GM23248 (cell line): ENCODE measurements around the gene ACTL6B. TPM values are rescaled to one million over a fixed set of nuclear protein-coding genes. Genes with fewer than 3 reads are reported as not detected.

ENCODE experiments used
- DNase-seq: peaks from one replicate; pipeline ENCODE4 v3.0.0-alpha.2; 2015
- H2AFZ ChIP-seq: fragments of 200-600 bp; sonication (generic); 2 replicates; pipeline ENCODE4 v1.6.1; 2016; ENCODE audit warnings: antibody characterized with exemption
- H3F3A ChIP-seq: fragments of 200-600 bp; sonication (generic); 2 replicates; pipeline ENCODE4 v1.6.1; 2016; ENCODE audit warnings: mild to moderate bottlenecking, antibody characterized with exemption, mixed run types; ENCODE audit not compliant: insufficient read depth
- H3K27ac ChIP-seq: fragments of 200-600 bp; sonication (generic); 2 replicates; pipeline ENCODE4 v1.5.1; 2016; ENCODE audit warnings: mild to moderate bottlenecking
- H3K27me3 ChIP-seq: fragments of 200-600 bp; sonication (generic); replicated peaks from 2 replicates; pipeline ENCODE4 v1.6.1; 2016; ENCODE audit warnings: mild to moderate bottlenecking; ENCODE audit not compliant: insufficient read depth
- H3K36me3 ChIP-seq: fragments of 200-600 bp; sonication (generic); 2 replicates; pipeline ENCODE4 v1.6.1; 2016; ENCODE audit warnings: low read depth, mild to moderate bottlenecking
- H3K4me1 ChIP-seq: fragments of 200-600 bp; sonication (generic); 2 replicates; pipeline ENCODE4 v1.6.1; 2016; ENCODE audit warnings: mild to moderate bottlenecking; ENCODE audit not compliant: insufficient read depth
- H3K4me2 ChIP-seq: fragments of 200-600 bp; sonication (generic); one replicate; pipeline ENCODE4 v1.6.1; 2016; ENCODE audit warnings: mild to moderate bottlenecking; ENCODE audit not compliant: unreplicated experiment
- H3K4me3 ChIP-seq: fragments of 200-600 bp; sonication (generic); 2 replicates; pipeline ENCODE4 v1.5.1; 2016; ENCODE audit warnings: mild to moderate bottlenecking
- H3K79me2 ChIP-seq: fragments of 200-600 bp; sonication (generic); 2 replicates; pipeline ENCODE4 v1.6.1; 2016; ENCODE audit warnings: mild to moderate bottlenecking; ENCODE audit not compliant: insufficient read depth
- H3K9ac ChIP-seq: fragments of 200-600 bp; sonication (generic); 2 replicates; pipeline ENCODE4 v1.6.1; 2016; ENCODE audit warnings: mild to moderate bottlenecking
- H3K9me2 ChIP-seq: fragments of 200-600 bp; sonication (generic); 2 replicates; pipeline ENCODE4 v1.6.1; 2016; ENCODE audit warnings: mixed run types, mild to moderate bottlenecking, moderate library complexity; ENCODE audit not compliant: insufficient read depth
- H3K9me3 ChIP-seq: fragments of 200-600 bp; sonication (generic); one replicate; pipeline ENCODE4 v1.6.1; 2017; ENCODE audit warnings: low read depth
- H4K20me1 ChIP-seq: fragments of 200-600 bp; sonication (generic); 2 replicates; pipeline ENCODE4 v1.6.0; 2016; ENCODE audit not compliant: insufficient read depth
- EZH2 ChIP-seq: fragments of 200-600 bp; sonication (generic); IDR thresholded peaks from 2 replicates; pipeline ENCODE4 v1.6.1; 2018; ENCODE audit warnings: antibody characterized with exemption, mild to moderate bottlenecking; ENCODE audit not compliant: insufficient read depth, poor library complexity, severe bottlenecking
- EZH2phosphoT487 ChIP-seq: fragments of 200-600 bp; sonication (generic); IDR thresholded peaks from 2 replicates; pipeline ENCODE4 v1.6.1; 2018; ENCODE audit warnings: antibody characterized with exemption, moderate library complexity, mild to moderate bottlenecking, low read depth; ENCODE audit not compliant: insufficient read depth
- WGBS, 2 experiments: methylation state at CpG; one replicate each; pipeline ENCODE4 v1.1.6; 2015 to 2017; ENCODE audit warnings: low lambda C conversion rate in 2 of 2, low coverage in 1 of 2; ENCODE audit errors: missing lambda C conversion rate in 2 of 2; 5-methylcytosine and 5-hydroxymethylcytosine counted together
- in situ Hi-C: fragments of 300-500 bp; cut with MboI; formaldehyde crosslinking; loops from 2 replicates; pipeline ENCODE4 v1.15.0; 2020
- polyA plus RNA-seq: library from polyadenylated mRNA; unstranded; fragments of >200 nt; fragmentation: Nextera tagmentation; extraction: Ambion mirVana; gene quantifications from 2 replicates; pipeline ENCODE4 v1.2.1, GENCODE V29; 2016
- total RNA-seq: library from RNA; depleted of rRNA; stranded (reverse); fragments of >200 nt; shearing (Covaris generic); gene quantifications from 2 replicates; pipeline ENCODE4 v1.2.3, GENCODE V29; 2014

Gene ACTL6B
- total and polyA plus RNA-seq, 2 experiments from 2014 or later = not detected

- H2AFZ ChIP-seq = peak overlapping the region; percentile 56; the same call in 1 of the 2 replicates
- 0 out of 2 replicates have a peak, but pooled peaks cover 6% of the 10 kb centered on the region for H3K79me2 ChIP-seq
- no peaks in the 10 kb centered on the region for H4K20me1 ChIP-seq
- no peaks in the 10 kb centered on the region for H3K4me1 ChIP-seq
- no peak for TF ChIP-seq EZH2phosphoT487
- TF ChIP-seq EZH2 = no peak
- peak overlapping the region; percentile 79 for H3K4me2 ChIP-seq
- peak overlapping the region; percentile 86 for H3K4me3 ChIP-seq
- WGBS, 2 experiments = 64 to 77% methylated on average over 27 to 66 of the region's 68 CpGs
- DNase-seq = no peak
- peak overlapping the region; percentile 45 for H3K9ac ChIP-seq
- peaks cover 3% of the 10 kb centered on the region; the same call in 1 of the 2 replicates for H3K36me3 ChIP-seq
- H3K9me2 ChIP-seq = no peaks in the 10 kb centered on the region
- no peak overlapping the region for H3K27ac ChIP-seq
- no peaks in the 10 kb centered on the region for H3K27me3 ChIP-seq
- H3F3A ChIP-seq = peaks cover 23% of the 10 kb centered on the region; the same call in 1 of the 2 replicates
- no peaks in the 10 kb centered on the region for H3K9me3 ChIP-seq
- in situ Hi-C loops = no loop called here
These were observed 51.0 kb downstream of the ACTL6B start for GRCh38 chr7:100604976-100605911.

DNA sequence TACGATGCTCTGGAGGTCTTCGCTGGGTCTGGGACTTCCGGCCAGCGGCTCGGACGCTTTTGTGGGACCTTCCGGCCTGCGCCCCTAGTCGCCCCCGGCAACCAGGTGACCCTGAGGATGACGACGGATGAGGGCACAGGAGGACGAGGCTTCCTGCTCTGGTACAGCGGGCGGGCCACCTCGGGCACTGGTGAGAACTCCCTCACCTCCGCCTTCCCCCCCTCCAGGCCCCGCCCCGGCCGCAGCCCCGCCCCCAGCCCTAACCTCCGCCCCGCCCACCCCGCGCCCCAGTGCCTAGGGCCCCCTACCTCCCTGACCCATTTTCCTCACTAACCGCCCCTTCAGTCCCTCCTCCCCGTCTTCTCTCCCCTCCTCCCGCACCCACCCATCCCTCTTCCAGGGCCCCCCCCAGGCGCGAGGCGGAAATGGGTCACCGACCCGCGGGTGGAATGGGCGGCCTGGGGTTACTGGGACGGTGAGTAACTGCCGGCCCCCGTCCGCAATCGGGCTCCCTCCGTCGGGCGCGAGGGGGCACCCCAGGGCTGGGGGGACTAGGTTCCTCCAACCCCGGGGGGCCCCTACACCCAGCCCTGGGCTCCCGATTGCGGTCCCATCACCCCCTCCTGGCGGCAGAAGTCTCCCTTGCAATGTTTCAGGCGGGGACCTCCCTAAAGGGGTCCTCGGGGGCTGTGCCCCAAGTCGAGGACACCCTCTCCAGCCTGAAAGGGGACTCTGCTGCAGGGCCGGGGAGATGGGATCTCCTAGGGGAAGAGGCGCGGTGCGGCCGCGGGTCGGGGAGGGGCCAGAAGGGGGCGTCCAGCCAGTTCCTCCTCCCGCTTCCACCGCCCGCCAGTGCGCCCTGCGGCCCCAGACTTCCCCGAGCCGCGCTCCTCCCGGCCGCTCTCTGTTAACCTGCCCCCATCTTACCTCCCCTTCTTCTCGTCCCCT, 51.9 kb downstream of the ACTL6B start:
- DNase-seq = peak; percentile 76
- 1 to 3% methylated on average over 19 to 67 of the region's 70 CpGs for WGBS, 2 experiments
- in situ Hi-C loops = no loop called here

GRCh38 chr7:100603726-100604027, 52.6 kb downstream of the ACTL6B start:
- Histone ChIP-seq H3K27me3 (no peaks in the 10 kb centered on the region), H2AFZ (peak overlapping the region; percentile 49), H3K9me3 (no peaks in the 10 kb centered on the region), H3F3A (peaks cover 23% of the 10 kb centered on the region; the same call in 1 of the 2 replicates), H3K27ac (peak overlapping the region; percentile 66), H3K9me2 (no peaks in the 10 kb centered on the region), H3K4me2 (peak overlapping the region; percentile 96), H3K36me3 (peaks cover 3% of the 10 kb centered on the region; the same call in 1 of the 2 replicates), H4K20me1 (no peaks in the 10 kb centered on the region), H3K79me2 (0 out of 2 replicates have a peak, but pooled peaks cover 6% of the 10 kb centered on the region), H3K9ac (peak overlapping the region; percentile 79), H3K4me3 (peak overlapping the region; percentile 86), H3K4me1 (no peaks in the 10 kb centered on the region)
- 0 to 2% methylated on average over 9 to 10 of the region's 10 CpGs for WGBS, 2 experiments
- DNase-seq = peak; percentile 59
- in situ Hi-C loops = no loop called here
- TF ChIP-seq EZH2 = no peak
- TF ChIP-seq EZH2phosphoT487 = no peak

More for the DNA sequence above, 51.9 kb downstream of the ACTL6B start:
- H3K4me2 ChIP-seq = peak overlapping the region; percentile 96
- peak overlapping the region; percentile 56 for H2AFZ ChIP-seq
- H3K27me3 ChIP-seq = no peaks in the 10 kb centered on the region
- no peaks in the 10 kb centered on the region for H4K20me1 ChIP-seq
- H3K9me3 ChIP-seq = no peaks in the 10 kb centered on the region
- H3F3A ChIP-seq = peaks cover 23% of the 10 kb centered on the region; the same call in 1 of the 2 replicates
- peaks cover 3% of the 10 kb centered on the region; the same call in 1 of the 2 replicates for H3K36me3 ChIP-seq
- H3K79me2 ChIP-seq = 0 out of 2 replicates have a peak, but pooled peaks cover 6% of the 10 kb centered on the region
- no peaks in the 10 kb centered on the region for H3K9me2 ChIP-seq
- H3K4me3 ChIP-seq = peak overlapping the region; percentile 86
- TF ChIP-seq EZH2phosphoT487 = no peak
- TF ChIP-seq EZH2 = no peak
- peak overlapping the region; percentile 79 for H3K9ac ChIP-seq
- no peaks in the 10 kb centered on the region for H3K4me1 ChIP-seq
- peak overlapping the region; percentile 66 for H3K27ac ChIP-seq
